GM12872 (cell line): ENCODE data around the gene CDC40.

Experiments
- TF ChIP-seq, protein P1 (sequence below): IDR thresholded peaks from 3 replicates; pipeline ENCODE4 v1.5.1; 2011; ENCODE audit warnings: low read depth, mild to moderate bottlenecking, low read length, moderate library complexity; ENCODE audit not compliant: insufficient read depth

CDC40 gene

DNA sequence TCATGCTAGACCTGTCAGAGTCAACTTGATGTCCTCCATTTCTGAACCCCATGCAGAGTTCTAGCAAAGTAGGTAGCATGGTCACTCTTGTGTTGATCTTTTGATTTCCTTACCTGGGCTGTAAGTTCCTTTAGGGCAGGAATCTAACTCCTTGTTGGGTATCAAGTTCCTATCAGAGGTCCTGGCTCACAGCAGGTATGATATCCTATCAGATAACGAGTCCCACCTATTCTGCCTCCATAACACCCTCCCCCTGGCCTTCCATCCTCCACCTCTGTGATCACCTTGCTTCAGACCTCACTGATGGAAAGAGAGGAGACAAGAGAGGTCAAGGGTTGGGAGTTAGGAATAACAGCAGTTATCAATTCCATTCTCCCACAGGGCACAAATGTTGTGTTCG, 76.1 kb downstream of the CDC40 start:
- TF ChIP-seq, protein P1, sequence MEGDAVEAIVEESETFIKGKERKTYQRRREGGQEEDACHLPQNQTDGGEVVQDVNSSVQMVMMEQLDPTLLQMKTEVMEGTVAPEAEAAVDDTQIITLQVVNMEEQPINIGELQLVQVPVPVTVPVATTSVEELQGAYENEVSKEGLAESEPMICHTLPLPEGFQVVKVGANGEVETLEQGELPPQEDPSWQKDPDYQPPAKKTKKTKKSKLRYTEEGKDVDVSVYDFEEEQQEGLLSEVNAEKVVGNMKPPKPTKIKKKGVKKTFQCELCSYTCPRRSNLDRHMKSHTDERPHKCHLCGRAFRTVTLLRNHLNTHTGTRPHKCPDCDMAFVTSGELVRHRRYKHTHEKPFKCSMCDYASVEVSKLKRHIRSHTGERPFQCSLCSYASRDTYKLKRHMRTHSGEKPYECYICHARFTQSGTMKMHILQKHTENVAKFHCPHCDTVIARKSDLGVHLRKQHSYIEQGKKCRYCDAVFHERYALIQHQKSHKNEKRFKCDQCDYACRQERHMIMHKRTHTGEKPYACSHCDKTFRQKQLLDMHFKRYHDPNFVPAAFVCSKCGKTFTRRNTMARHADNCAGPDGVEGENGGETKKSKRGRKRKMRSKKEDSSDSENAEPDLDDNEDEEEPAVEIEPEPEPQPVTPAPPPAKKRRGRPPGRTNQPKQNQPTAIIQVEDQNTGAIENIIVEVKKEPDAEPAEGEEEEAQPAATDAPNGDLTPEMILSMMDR, result no peak

DNA sequence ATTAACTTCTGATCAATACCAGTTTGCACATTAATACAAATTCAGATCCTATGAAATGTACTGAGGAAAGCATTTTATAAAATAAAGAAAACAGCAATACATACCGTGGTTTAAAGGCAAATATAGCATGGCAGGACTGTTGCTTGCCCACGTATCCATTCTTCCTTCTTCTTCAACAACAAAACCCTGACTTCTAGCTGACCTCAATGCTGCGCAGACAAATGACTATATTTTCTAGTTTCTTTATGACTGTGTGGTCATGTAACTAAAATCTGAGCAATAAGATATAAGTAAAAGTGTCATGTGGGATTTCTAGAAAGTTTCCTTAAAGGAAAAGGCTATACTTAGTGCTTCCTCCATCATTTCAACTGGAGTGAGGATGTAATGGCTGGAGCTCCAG, 85.0 kb downstream of the CDC40 start:
- TF ChIP-seq, protein P1, result no peak

DNA sequence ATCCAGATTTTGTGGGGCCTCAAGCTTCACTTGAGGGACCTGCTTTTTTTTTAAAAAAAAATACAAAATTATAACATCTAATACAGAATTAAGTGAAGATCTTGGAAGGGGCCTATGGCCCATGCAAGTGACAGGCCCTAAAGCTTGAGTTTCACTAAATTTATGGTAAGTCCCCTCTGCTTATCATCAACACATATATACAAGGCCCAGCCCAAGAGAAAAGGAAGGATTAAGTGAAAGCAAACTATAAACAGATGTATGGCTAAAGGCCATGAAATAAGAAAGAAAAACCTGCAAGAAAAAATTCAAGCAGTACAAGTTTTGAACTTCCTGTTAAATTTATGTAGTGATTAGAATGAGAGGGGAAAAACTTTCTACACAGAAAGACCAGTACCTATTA, 86.8 kb downstream of the CDC40 start:
- TF ChIP-seq, protein P1, result no peak

DNA sequence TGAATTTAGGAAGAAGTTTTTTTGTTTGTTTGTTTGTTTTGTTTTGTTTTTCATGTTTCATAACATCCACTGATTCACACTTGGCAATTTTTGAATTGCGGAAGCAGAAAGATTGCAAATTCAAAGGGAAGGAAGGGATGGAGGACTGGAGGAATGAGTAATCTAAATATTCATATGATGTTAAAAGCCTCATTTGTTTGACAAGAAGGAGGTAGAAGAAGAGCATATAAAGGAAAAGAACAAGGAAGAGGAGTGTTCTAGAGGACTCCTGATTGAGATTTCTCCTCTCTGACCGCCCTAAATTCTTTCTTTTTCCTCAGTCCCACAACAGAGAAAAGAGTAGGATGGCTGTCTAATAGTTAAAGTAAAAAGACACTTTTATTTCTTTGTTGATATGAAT, 89.4 kb downstream of the CDC40 start:
- TF ChIP-seq, protein P1, result no peak

DNA sequence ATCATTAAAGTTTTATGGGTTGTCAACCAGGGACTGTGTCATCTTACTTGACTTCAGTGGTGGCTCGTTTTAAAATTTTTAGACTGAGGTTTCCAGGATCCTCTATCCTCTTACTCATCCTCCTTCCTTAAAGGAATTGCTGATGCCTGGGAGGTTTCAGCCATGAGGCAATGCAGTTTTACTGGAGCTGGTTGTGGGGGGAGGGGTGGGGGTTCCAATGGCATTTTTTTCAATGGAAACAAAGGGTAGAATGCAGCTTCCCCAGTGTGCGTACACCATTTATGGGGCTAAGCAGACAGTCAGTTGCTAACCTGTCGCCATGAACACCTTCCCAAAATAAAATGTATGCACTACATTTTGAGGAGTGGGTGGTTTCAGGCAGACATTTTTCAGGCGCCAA, 89.9 kb downstream of the CDC40 start:
- TF ChIP-seq, protein P1, result no peak

DNA sequence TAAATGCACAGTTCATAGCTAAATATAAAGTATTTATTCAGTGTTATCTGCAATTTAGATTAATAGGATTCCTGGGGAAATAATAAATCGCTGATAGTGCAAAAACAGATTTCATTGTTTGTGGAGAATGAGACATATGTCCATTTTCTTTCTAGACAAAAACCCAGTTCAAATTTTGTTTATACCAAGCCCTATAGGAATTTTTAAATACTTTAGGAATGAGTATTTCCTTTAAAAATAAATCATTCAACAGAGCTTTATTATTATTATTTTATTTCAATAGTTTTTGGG, 91.5 kb downstream of the CDC40 start:
- TF ChIP-seq, protein P1, result no peak

DNA sequence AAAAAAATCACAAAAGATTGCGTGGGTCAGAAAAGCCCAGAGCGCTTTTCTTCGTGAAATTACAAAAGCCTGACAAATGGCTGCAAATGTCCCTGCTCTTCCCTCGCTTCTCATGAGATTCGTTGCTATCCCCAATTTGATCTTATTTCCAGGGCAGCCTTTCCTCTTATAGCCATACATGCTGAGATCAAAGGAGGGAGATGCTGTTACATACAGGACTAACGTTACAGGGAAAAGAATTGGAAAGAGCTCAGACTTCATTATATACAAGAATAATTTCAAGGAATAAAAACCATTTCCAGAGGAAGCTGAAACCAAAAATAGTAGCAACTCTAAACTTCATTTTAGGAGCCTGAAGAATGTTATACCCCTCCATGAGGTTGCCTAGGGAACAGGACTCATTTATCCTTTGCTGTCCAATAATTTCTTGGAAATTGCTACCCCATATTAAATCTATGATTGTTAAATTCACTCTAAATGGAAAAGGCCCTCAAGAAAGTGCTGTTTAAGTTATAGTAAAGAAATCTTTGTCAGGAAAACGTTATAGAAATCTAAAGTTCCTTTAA, 97.0 kb downstream of the CDC40 start:
- TF ChIP-seq, protein P1, result no peak
